22Rv1 (cell line): ENCODE data around the gene EPHB1.

Experiments used
- H3K27ac ChIP-seq: fragments of 450-650 bp; 2 replicates; pipeline ENCODE4 v1.5.1; 2017
- CTCF ChIP-seq: fragments of 450-650 bp; IDR thresholded peaks from 2 replicates; pipeline ENCODE4 v1.5.1; 2017; ENCODE audit warnings: mild to moderate bottlenecking
- ZFX ChIP-seq: fragments of 450-650 bp; IDR thresholded peaks from 2 replicates; pipeline ENCODE4 v1.6.1; 2017; ENCODE audit warnings: antibody characterized with exemption, borderline replicate concordance

Gene EPHB1

GRCh38 chr3:135165260-135165659, 370.2 kb downstream of the EPHB1 start:
- H3K27ac ChIP-seq: no peak overlapping the region
- TF ChIP-seq ZFX: no peak
- TF ChIP-seq CTCF: no peak

- no peak for TF ChIP-seq CTCF
- no peak overlapping the region for H3K27ac ChIP-seq
Measured at GRCh38 chr3:135166266-135166825, 371.3 kb downstream of the EPHB1 start.

- H3K27ac ChIP-seq: no peak overlapping the region
- TF ChIP-seq ZFX (no peak), CTCF (no peak)
Measured at GRCh38 chr3:135168822-135169221, 373.8 kb downstream of the EPHB1 start.

GRCh38 chr3:135169651-135170050, 374.6 kb downstream of the EPHB1 start:
- H3K27ac ChIP-seq: no peak overlapping the region
- TF ChIP-seq CTCF (no peak), ZFX (no peak)

GRCh38 chr3:135170732-135171131, 375.7 kb downstream of the EPHB1 start:
- TF ChIP-seq CTCF (no peak), ZFX (no peak)
- H3K27ac ChIP-seq: no peak overlapping the region

- no peak overlapping the region for H3K27ac ChIP-seq
- no peak for TF ChIP-seq ZFX
- TF ChIP-seq CTCF: no peak
Measured at GRCh38 chr3:135172191-135172869, 377.3 kb downstream of the EPHB1 start.

- H3K27ac ChIP-seq: no peak overlapping the region
- TF ChIP-seq ZFX: no peak
- no peak for TF ChIP-seq CTCF
Measured at GRCh38 chr3:135175728-135176277, 380.7 kb downstream of the EPHB1 start.
